Stomach (tissue), 4 donors: Measurements from ENCODE around the gene CCDC148.

Source experiments
- EP300 ChIP-seq: sonication (generic); formaldehyde crosslinking; IDR thresholded peaks from one replicate; pipeline ENCODE4 v1.6.1; 2017; ENCODE audit warnings: antibody characterized with exemption
- POLR2A ChIP-seq, 4 donors: fragments of 450-650 bp; IDR thresholded peaks; one replicate each; pipeline ENCODE4 v1.6.1; 2016; ENCODE audit warnings: antibody characterized with exemption in 4 of 4, control low read depth in 2 of 4, mild to moderate bottlenecking in 1 of 4, moderate library complexity in 1 of 4
- TF ChIP-seq, protein P1 (sequence below), 7 experiments: fragments of 450-650 bp in 4 of 7; fragments of 200-600 bp in 3 of 7; sonication (generic) in 3 of 7; IDR thresholded peaks; one replicate each; pipeline ENCODE4 v1.5.1; 2016 to 2019; ENCODE audit warnings: antibody characterized with exemption in 7 of 7, control low read depth in 2 of 7, mild to moderate bottlenecking in 1 of 7

DNA sequence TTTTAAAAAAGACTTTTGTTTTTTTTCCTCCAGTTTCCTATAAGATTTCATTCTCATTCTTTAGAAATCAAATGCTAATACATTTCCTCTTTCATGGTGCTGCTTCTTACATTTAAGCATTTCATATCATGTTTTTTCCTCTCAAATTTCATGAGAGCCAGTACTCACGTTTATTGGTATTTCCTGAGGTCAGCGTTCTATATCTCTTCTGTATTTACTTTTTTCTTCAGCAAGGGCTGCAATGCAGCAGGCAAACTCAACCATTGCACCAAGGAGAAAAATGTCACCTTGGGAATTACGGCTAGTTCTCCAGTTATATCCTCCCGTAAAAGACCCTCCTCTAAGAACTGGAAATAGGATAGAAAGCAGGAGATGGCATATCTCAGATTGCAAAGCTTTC is 322.5 kb downstream of the CCDC148 start:
- TF ChIP-seq, protein P1, sequence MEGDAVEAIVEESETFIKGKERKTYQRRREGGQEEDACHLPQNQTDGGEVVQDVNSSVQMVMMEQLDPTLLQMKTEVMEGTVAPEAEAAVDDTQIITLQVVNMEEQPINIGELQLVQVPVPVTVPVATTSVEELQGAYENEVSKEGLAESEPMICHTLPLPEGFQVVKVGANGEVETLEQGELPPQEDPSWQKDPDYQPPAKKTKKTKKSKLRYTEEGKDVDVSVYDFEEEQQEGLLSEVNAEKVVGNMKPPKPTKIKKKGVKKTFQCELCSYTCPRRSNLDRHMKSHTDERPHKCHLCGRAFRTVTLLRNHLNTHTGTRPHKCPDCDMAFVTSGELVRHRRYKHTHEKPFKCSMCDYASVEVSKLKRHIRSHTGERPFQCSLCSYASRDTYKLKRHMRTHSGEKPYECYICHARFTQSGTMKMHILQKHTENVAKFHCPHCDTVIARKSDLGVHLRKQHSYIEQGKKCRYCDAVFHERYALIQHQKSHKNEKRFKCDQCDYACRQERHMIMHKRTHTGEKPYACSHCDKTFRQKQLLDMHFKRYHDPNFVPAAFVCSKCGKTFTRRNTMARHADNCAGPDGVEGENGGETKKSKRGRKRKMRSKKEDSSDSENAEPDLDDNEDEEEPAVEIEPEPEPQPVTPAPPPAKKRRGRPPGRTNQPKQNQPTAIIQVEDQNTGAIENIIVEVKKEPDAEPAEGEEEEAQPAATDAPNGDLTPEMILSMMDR (IDR thresholded peaks at IDR 0.05) = no peak
- TF ChIP-seq EP300 (no peak), POLR2A (IDR thresholded peaks at IDR 0.05) (no peak)
